Measurements from ENCODE around the gene EDARADD. TPM values are rescaled to one million over a fixed set of nuclear protein-coding genes. Genes with fewer than 3 reads are reported as not detected.
"Not testable (repeated sequence)": the region's sequence is repeated elsewhere in the genome, so short reads cannot be mapped to it uniquely, and the experiment has no call there.

The EDARADD gene
- total RNA-seq, 4 donors from 2014 or later, result 8.4 to 11.8 (median 8.8) TPM

DNA sequence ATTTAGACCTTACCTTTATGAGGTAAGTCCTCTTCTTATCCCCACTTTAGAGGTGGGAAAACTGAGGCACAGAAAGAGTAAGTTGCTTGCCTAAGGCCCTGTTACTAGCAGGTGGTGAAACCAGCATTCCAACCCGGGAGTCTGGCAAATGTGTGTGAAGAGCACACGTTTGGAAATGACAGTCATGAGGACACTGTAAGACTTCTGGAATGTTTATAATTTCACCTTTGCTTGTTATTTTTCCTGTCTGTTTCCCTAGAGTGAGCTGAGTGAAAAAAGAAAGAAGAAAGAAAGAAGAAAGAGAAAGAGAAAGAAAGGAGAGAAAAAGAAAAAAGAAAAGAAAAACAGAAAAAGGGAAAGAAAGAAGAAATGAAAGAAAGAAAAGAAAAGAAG lies 108.5 kb downstream of the EDARADD start:
- TF ChIP-seq POLR2A (IDR thresholded peaks at IDR 0.05), result no peak
- TF ChIP-seq, protein P1, sequence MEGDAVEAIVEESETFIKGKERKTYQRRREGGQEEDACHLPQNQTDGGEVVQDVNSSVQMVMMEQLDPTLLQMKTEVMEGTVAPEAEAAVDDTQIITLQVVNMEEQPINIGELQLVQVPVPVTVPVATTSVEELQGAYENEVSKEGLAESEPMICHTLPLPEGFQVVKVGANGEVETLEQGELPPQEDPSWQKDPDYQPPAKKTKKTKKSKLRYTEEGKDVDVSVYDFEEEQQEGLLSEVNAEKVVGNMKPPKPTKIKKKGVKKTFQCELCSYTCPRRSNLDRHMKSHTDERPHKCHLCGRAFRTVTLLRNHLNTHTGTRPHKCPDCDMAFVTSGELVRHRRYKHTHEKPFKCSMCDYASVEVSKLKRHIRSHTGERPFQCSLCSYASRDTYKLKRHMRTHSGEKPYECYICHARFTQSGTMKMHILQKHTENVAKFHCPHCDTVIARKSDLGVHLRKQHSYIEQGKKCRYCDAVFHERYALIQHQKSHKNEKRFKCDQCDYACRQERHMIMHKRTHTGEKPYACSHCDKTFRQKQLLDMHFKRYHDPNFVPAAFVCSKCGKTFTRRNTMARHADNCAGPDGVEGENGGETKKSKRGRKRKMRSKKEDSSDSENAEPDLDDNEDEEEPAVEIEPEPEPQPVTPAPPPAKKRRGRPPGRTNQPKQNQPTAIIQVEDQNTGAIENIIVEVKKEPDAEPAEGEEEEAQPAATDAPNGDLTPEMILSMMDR (IDR thresholded peaks at IDR 0.05), result no peak
- Histone ChIP-seq H3K4me1 (peaks cover 7 to 8% of the 10 kb centered on the region in 2 donors), H3K27ac (peak overlapping the region in 1 of 3 donors; percentile 47), H3K9me3 (no peaks in the 10 kb centered on the region), H3K27me3 (no peaks in the 10 kb centered on the region), H3K4me3 (replicated peaks in 1 of 3) (no peak overlapping the region), H3K36me3 (no peaks in the 10 kb centered on the region)
- DNase-seq, result no peak
- WGBS, 2 donors, result 34 to 47% methylated on average over 2 of the region's 2 CpGs
- intact Hi-C loops (cut with DNase I), result no loop called here

DNA sequence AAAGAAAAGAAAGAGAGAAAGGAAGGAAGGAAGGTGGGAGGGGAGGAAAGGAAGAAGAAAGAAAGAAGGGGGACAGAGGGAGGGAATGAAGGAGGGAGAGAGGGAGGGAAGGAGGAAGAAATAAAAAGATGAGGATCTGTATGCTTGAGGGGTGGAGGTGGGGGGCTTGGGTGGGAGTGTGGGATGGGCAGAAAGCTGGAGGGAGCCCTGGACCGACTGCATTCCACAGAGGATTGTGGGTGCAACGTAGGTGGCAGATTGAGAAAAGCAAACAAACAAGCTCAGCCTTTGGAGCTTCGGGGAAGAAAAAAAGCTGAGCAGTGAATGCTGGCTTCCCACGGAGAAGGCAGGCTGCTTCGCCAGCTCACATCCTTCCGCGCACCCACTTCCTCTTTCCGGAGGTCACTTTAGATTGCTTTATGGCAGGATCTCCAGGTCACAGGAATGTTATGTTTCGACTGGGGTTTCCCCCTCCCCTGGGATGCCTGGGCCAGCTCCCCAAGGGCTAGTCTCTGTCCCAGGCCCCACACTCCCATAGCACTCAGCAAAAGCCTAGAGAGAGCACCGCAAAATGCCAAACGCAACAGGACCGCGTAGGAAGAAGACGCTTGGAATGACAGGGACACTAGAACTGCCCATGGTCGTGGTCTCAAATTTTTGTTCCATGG lies 109.0 kb downstream of the EDARADD start:
- TF ChIP-seq, protein P1 (IDR thresholded peaks at IDR 0.05), result no peak

DNA sequence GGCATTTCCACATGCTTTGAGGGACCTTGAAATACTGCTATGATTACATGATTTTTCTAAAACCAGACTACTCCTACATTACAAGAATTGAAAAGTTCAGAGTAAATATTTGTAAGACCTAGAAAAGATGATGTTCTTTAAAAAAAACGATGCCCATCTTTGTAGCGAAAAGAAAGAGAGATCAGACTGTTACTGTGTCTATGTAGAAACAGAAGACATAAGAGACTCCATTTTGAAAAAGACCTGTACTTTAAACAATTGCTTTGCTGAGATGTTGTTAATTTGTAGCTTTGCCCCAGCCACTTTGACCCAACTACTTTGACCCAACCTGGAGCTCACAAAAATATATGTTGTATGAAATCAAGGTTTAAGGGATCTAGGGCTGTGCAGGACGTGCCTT lies 110.3 kb downstream of the EDARADD start:
- intact Hi-C loops (cut with DNase I); H3K36me3 ChIP-seq; H3K4me1 ChIP-seq; H3K27me3 ChIP-seq; H3K27ac ChIP-seq; H3K4me3 ChIP-seq (replicated peaks in 1 of 3); H3K9me3 ChIP-seq; DNase-seq: not testable (repeated sequence)
- 85 to 91% methylated on average over 3 of the region's 3 CpGs for WGBS, 2 donors

More for the DNA sequence above, 109.0 kb downstream of the EDARADD start:
- intact Hi-C loops (cut with DNase I), result no loop called here
- H3K9me3 ChIP-seq, result no peaks in the 10 kb centered on the region
- H3K27me3 ChIP-seq, result no peaks in the 10 kb centered on the region
- no peaks in the 10 kb centered on the region for H3K36me3 ChIP-seq
- H3K4me1 ChIP-seq, result peaks cover 7 to 8% of the 10 kb centered on the region in 2 donors
- H3K27ac ChIP-seq, result peak overlapping the region in 2 of 3 donors; percentile 47 to 73
- 15 to 16% methylated on average over 15 of the region's 15 CpGs for WGBS, 2 donors
- H3K4me3 ChIP-seq (replicated peaks in 1 of 3), result peak overlapping the region in 1 of 3 donors; percentile 2
- DNase-seq, result peak; percentile 32 to 35

DNA sequence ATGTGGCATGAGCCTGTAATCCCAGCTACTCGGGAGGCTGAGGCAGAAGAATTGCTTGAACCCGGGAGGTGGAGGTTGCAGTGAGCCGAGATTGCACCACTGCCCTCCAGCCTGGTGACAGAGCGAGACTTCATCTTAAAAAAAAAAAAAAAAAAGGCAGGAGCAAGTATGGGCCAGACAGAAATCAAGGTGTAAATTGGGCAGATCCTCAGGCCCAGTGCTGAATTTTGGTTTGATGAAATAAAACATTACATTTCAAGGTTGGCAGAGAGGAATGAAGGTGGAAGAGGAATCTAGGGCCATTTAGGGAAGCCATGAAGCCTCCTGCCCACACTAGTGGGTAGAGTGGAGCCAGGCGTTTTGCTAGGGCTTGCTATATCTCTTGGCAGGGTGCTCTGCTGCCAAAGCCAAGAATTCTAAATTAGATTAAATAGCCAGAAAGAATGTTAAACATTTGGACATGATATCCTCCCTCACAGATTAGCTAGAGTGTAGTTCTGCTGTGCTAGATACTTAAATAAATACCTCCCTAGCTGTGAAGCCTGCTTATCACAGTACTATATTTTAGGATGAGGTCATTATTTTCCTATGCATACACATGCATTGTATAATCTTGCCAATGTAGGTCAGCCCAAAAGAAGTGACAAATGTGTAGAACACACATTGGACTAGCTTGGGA lies 113.1 kb downstream of the EDARADD start:
- DNase-seq, result no peak
- 80 to 83% methylated on average over 5 of the region's 5 CpGs for WGBS, 2 donors
- Histone ChIP-seq H3K4me3 (replicated peaks in 1 of 3) (no peak overlapping the region), H3K27ac (peak overlapping the region in 1 of 3 donors; percentile 37), H3K36me3 (no peaks in the 10 kb centered on the region), H3K27me3 (no peaks in the 10 kb centered on the region), H3K9me3 (no peaks in the 10 kb centered on the region), H3K4me1 (peaks cover 7 to 8% of the 10 kb centered on the region in 2 donors)
- intact Hi-C loops (cut with DNase I), result no loop called here
- no peak for TF ChIP-seq POLR2A (IDR thresholded peaks at IDR 0.05)
- TF ChIP-seq, protein P1 (IDR thresholded peaks at IDR 0.05), result no peak

DNA sequence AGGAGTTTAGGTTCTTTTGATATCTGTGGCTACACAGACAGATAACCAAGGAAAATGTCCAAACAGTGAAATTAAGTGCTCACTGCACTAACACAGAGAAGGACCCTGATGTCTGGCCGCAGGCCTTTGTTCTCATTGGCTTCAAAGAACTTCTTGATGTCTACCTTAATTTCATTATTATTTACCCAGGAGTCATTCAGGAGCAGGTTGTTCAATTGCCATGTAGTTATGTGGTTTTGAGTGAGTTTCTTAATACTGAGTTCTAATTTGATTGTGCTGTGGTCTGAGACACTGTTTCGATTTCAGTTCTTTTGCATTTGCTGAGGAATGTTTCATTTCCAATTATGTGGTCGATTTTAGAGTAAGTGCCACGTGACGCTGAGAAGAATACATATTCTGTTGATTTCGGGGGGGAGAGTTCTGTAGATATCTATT lies 114.5 kb downstream of the EDARADD start:
- Histone ChIP-seq H3K27me3 (no peaks in the 10 kb centered on the region), H3K27ac (no peak overlapping the region), H3K4me1 (no peaks in the 10 kb centered on the region), H3K36me3 (no peaks in the 10 kb centered on the region), H3K4me3 (replicated peaks in 1 of 3) (no peak overlapping the region), H3K9me3 (no peaks in the 10 kb centered on the region)
- DNase-seq, result no peak
- WGBS, 2 donors, result 92 to 96% methylated on average over 6 of the region's 6 CpGs
- intact Hi-C loops (cut with DNase I), result no loop called here
- TF ChIP-seq, protein P1 (IDR thresholded peaks at IDR 0.05), result no peak
- TF ChIP-seq POLR2A (IDR thresholded peaks at IDR 0.05), result no peak

Data from thyroid gland (tissue), 4 donors.